Measurements from ENCODE around the gene ZNF837.

The ZNF837 gene

DNA sequence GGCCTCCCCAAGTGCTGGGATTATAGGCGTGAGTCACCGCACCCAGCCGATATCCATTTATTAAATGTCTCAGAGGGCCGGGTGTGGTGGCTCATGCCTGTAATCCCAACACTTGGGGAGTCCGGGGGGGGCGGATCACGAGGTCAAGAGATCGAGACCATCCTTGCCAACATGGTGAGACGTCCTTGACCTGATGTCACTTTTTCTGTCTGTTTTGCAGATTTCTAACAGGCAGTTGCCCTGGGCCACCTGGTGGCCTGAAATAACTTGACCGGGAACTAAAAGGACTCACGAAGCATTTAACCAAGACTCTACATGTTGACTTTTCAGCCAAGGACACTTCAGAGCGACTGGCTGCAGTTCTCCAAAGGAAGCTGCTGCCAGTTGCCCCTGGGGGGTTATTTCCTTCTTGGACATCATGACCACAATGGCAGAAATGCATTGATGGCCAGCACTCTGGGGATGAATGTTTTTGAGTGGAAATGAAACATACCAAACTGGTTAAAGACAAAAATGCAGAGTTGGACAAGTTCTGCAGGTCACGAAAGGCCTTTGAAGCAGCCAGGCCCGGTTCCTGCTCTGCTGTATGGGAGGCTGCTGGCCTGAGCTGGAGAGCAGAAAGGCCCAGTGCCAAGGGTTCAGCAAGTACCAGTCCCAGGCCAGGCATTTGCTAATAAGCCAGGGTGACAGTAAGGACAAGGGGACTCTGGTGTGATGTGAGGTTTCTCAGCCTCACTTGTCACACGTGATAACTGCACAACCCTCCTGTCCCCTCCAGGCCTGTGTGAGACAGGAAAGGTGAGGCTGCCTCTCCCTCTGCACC lies 8.3 kb downstream of the ZNF837 start:
- peak in 7 of 58 donors; percentile 11 to 31 (median 12) for DNase-seq

DNA sequence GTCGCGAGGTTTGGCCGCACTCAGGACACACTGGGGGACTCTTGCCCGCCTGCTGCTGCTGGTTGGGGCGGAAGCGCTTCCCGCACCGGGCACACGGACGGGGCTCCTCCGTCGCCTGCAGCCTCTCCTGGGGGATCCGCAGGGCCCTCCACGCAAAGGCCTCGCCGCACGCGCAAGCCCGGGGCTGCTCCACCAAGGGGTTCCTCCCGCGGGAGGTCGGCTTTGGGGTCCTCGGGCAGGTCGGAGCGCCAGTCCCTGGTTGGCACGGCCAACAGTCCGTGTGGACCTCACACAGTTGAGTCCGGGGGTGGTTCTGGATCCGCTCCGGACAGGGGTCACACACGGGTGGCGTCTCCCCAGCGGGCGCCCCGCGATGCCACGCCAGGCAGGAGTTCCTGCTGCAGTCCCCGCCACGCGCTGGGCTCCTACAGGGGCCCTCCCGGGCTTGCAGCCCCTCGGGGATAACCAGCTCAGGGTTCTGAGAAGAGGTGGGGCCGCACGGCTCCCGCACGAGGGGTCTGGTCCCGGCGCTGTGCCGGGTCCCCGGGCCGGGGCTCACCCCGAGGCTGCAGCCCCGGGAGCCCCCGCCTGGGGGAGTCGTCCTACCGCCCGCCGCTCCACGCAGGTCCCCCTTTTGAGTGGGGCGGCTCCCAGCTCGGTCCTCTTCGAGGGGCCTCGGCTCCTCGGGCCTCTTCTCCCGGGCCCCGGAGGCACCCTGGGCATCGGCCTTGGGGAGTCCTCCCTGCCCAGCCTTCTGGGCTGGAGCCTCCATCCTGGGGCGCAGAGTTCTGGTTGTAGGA lies 12.1 kb downstream of the ZNF837 start:
- DNase-seq: no peak

DNA sequence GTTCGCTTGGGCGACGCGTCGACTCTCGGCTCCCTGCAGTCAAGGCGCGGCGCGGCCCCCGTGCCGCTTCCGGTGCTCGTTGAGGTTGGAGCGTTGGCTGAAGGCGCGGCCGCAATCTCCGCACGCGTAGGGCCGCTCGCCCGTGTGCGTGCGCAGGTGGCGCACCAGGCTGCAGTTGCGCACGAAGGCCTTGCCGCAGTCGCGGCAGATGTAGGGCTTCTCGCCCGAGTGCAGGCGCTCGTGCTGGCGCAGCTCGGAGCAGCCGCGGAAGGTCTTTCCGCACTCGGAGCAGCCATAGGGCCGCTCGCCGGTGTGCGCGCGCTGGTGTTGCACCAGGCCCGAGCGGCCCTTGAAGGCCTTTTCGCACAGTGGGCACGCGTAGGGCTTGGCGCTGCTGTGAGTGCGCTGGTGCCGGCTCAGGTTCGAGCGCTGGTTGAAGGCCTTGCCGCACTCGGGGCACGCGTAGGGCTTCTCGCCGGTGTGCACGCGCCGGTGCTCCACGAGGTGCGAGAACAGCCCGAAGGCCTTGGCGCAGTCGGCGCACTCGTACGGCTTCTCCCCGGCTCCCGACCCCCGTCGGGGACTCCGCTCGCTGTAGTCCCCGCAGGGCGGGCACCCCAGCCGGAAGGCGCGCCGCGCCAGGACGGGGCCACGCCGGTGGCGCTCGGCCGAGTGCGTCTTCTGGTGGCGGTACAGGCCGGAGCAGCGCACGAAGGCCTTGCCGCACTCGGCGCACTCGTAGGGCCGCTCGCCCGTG lies 13.0 kb downstream of the ZNF837 start:
- DNase-seq: no peak

DNA sequence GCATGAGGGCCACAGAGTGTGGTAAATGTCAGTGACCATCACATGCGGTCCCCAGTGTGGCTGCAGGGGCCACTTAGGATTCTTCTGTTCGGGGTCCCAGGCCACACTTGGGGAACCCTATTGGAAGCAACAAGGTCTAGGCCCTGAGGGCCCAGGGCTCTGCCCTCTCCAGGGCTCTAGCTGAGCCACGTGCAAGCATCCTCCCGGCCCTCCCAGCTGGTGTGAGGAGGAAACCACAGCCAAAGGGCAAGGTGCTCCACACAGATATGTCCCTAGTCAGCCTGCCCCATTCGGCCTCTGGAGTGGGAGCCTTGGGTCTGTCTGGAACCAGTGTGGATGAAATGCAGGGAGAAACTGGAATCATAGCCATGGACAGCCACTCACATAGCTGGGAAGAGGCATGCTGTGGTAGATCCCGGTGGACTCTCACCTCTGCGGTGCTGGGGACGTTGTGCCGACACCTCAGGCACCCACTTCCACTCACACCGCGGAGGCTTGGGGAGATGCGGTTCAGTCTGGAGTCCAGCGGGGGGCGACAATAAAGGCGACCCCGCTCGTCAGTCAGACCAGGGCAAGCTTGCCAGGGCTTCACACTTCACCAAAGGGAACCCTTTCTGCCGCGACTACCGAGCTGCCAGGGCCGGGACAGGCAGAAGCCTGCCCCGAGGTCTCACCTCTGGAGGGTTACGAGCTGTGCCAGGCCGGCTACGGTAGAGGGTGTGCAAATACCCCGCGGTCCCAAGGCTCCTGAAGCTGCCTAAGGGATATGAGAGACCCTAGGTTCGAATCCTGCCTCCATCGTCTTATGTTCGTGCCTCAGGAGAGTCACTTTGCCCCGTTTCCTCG lies 14.0 kb downstream of the ZNF837 start:
- no peak for DNase-seq

DNA sequence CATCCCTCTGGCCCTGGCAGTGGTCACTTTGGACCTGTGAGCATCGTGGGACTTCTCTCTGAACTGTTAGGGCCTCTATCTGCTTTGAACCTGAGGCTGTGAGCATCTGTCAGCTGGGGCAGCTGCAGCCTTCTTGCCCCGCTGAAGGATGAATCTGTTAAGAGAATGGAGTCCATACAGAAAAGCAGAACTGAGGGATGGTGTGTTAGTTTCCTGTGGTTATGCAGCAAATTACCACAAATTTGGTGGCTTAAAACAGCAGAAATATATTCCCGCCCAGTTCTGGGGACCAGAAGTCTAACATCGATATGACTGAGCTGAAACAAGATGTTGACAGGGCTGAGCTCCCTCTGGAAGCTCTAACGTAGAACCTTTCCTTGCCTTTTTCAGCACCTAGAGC lies 16.7 kb downstream of the ZNF837 start:
- DNase-seq: no peak

DNA sequence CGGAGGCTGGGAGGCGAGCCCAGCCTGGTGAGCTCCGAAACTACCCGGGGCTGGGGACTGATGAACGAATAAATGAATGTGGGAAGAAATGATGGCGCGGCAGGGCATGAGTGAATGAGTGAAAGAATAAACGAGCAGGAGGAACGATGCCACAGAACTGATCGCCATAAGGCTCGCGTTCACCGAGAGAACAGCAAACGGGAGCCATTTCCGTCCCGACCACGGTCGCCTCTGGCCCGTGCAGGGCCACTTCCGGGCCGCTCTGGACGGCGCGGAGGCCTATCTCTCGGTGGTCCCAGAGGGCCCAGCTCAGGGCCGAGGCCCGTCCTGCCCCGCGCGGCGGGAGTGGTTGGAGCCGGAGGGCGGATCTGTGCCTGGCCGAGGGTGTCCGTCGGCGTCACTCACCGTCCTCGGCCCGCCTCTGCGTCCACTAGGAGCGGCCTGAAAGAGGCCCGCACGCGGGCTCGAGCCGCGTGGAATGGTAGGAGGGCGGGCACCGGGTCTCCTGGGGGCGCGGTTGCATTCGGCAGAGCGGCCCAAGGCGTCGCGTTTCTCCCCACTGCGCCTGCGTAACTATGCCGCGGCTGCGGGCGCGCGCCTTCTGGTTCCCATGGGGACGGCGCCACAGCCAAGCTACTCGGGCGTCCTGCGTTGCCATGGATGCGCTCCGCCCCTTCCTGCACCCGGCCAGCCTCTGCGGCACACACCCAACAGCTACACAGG lies 18.4 kb downstream of the ZNF837 start, which contains the start of gene ZNF497:
Gene ZNF497 (minus strand): TSS at position 480 of the 723 bp plus-strand sequence. CDS start 5,116 bp downstream, outside the sequence.
- DNase-seq: peak; percentile 50 to 98 (median 96)

DNA sequence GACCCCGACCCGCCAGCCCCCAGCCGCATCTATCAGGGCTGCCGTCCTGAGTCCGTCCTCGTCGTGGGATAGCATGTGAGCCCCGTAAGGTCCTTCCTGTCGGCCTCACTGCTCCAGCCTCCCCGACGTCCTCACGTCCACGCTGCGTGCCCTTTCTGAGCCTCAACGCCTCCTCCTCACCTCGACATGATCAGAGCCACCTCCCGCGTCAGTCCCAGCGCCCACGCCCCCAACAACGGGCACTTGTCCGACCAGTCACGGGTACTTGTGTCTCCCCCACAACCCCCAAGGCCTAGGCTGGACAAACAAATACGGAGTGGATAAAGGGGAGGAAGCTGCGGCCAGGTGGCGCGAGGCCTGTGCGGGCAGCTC lies 18.9 kb downstream of the ZNF837 start:
- DNase-seq: peak in 22 of 58 donors; percentile 46 to 80 (median 58)

DNA sequence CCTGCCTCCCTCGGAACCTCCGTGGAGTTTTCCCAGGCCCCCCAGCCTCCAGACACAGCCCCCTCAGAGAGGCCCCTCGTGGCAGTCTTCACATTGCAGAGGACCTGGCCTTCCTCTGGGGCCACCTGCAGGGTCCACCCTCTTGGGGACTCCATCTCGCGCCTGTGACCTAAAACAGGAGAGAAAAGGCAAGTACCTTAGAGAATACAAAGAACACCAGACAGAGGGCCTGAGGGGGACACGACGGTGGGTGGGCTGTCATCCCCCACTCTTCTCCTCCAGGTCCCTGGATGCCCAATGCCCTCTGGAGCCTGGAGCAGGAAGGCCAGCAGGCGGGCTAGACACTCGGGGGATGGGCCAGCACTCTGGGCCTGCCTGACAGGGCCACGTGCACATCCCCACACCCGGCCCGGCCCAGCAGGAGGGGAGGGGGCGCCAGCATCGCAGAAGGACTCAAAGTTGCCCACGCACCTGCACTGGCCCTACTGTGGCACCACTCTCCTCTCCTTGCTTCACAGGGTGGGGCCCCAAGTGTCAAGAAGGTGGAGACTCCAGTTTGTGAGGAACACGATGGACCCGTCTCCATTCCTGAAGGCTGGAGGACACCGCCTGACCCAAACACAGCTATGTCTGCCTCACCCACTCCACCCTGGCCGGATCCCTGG lies 23.2 kb downstream of the ZNF837 start:
- DNase-seq: no peak

DNA sequence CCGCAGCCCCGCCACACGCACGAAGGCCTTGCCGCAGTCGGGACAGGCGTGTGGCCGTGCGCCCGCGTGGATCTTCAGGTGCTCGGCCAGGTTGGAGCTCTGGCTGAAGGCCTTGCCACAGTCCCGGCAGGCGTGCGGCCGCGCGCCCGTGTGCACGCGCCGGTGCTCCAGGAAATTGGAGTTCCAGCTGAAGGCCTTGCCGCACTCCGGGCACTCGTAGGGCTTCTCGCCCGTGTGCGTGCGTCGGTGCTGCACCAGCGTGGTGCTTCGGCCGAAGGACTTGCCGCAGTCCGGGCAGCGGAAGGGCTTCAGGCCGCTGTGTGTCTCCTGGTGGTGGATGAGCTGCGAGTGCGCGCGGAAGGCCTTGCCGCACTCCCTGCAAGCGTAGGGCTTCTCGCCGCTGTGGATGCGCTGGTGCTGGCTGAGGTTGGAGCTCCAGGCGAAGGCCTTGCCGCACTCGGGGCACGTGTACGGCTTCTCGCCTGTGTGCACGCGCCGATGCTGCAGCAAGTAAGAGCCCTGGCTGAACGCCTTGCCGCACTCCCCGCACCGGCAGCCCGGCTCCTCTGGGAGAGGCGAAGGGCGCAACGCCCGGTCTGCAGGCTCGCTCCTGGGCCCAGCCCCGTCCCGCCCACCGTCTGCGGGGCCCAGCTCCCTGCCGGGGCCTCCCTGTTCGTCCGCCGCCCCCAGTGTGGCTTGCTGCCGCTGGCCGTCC lies 23.9 kb downstream of the ZNF837 start:
- no peak for DNase-seq

DNA sequence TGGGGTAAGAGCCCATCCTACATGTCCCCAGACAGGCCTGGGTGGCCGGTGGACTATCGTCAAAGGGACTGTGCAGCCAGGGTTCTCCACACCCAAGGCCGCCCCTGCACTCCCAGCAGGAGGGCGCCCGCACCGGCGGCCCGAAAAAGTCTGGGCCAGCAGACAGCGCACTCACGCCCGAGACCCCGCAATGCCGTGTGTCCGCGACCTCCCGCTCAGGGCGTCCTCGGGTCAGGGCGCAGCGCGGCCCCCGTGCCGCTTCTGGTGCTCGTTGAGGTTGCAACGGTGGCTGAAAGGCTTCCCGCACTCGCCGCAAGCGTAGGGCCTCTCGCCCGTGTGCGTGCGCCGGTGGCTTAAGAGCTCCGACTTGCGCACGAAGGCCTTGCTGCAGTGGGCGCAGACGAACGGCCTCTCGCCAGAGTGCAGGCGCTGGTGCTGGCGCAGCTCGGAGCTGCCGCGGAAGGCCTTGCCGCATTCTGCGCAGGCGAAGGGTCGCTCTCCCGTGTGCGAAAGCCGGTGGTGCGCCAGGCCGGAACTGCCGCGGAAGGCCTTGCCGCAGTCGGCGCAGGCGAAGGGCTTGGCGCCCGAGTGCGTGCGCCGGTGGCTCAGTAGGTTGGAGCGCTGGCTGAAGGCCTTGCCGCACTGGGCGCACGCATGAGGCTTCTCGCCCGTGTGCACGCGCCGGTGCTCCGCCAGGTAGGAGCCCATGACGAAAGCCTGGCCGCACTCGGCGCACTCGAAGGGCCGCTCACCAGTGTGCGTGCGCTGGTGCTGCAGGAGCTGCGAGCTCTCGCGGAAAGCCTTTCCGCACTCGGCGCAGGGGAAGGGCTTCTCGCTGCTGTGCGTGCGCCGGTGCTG lies 24.7 kb downstream of the ZNF837 start:
- DNase-seq: no peak

DNA sequence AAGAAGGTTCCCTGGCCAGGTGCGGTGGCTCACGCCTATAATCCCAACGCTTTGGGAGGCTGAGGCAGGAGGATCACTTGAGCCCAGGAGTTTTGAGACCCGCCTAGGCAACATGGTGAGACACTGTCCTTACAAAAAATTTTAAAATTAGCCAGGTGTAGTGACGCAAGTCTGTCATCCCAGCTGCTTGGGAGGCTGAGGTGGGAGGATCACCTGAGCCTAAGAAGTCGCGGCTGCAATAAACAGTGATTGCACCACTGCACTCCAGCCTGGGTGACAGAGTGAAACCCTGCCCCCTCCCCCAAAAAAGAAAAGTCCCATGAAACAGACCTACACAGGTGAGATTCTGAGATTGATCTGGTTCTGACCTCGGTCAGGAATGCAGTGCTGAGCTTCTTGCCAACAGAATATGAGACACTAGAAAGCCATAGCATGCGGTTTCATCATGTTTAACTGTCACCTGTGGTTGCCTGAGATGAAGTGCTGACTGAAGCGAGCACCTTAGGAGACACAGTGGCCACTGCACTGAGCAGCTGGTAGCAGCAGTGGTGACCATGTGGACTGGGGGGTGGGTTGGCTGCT lies 25.5 kb downstream of the ZNF837 start:
- DNase-seq: no peak

DNA sequence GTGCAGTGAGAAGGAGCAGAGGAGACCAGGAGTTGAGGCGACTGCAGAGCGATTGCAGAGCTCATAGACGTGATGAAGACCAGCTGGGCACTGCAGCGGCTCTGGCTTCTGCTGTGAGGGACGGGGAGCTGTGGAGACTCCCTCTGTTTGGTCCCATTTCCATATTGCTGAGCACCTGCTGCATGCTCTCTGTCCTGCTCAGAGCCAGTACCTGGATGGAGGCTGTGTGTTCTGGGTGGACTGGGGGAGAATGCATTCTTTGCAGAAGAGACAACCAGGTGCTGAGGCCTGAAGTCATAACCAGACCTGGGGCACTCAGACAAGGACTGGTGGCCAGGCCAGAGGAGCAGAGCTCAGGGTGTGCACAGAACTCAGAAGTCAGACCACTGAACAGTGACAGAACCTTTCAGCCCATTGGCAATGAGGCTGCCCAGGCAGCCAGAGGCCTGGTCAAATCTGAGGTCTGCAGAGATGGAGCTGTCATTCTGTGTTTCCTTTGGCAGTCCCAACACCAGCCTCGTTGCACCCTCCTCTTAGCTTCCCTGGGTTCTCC lies 26.3 kb downstream of the ZNF837 start:
- DNase-seq: no peak

DNA sequence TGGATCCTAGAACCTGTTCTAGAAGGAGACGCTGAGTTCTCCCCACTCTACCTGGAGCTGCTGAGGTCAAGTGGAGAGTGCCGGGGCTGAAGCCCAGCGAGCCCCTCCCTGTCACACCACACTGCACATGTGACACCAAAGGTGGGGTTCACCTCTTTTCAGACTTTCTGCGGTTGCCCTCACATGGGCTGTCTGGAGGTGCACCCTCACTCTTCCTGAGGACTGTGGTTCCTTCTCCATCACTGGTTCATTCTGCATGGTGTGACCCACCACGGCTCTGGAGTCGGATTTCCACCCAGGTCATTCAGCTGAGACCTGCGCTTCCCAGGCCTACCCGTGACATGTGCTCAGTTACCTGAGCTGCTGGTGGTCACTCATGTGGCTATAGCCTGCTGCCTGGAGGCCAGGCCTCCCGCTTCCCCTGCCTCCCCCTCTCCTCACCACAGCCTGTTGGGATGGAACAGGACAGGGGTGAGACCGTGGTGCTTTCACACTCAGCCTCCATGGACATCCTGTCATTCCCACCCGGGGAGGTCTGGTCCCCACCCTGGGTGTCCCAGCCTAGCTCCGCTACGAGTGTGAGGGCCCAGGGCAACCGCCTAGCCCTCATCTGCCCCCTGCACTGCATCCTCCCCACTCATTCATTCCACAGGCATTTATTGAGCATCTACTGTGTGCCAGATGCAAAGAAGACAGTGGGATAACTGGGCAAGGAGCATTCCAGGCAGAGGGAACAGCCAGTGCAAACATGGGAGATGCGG lies 26.9 kb downstream of the ZNF837 start:
- DNase-seq: no peak

DNA sequence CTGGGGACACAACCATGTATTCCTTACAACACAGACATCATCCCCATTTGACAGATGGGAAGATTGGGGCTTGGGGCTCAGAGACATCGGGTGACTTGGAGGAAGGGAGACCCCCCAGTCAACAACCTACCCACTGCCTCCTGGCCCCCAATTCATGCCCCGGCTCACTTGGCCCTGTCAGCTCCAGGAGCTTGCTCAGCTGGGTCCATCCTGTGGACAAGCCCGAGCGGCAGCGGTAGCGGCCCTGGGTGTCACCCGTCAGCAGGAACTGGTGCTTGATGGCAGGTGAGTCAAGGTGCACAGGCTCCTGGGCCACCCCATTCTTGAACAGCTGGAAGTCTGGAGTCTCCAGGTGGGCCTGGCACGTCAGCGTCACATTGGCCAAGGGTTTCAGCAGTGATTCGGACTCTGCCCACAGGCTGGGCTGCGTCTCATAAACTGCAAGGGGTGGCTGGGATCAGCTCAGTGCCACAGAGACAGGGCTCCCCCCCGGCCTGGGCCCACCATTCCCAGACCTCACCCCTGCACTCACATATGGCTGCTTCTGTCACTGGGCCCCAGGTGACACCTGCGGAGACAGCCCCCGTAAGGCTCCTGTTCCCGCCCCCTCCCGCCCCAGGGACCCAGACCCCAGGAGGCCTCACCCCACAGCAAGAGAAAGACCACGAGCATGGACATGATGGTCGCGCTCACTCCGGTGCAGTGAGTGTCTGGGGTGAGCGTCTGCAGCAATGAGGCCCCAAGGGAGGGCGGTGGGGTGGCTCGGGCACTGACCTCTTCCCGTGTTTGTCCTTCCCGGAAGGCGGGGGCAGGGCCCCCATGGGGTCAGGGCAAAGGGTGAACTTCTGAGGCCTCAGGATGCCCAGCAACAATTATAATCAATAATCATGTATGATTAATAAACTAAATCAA lies 27.8 kb downstream of the ZNF837 start, which contains the start of gene A1BG:
Gene A1BG (minus strand): TSS at position 733 of the 912 bp plus-strand sequence. CDS start 55 bp downstream, at position 678.
- no peak for DNase-seq
